ENCODE measurements around the gene CCDC39.
"Not testable (repeated sequence)": the region's sequence is repeated elsewhere in the genome, so short reads cannot be mapped to it uniquely, and the experiment has no call there.

CCDC39 gene

DNA sequence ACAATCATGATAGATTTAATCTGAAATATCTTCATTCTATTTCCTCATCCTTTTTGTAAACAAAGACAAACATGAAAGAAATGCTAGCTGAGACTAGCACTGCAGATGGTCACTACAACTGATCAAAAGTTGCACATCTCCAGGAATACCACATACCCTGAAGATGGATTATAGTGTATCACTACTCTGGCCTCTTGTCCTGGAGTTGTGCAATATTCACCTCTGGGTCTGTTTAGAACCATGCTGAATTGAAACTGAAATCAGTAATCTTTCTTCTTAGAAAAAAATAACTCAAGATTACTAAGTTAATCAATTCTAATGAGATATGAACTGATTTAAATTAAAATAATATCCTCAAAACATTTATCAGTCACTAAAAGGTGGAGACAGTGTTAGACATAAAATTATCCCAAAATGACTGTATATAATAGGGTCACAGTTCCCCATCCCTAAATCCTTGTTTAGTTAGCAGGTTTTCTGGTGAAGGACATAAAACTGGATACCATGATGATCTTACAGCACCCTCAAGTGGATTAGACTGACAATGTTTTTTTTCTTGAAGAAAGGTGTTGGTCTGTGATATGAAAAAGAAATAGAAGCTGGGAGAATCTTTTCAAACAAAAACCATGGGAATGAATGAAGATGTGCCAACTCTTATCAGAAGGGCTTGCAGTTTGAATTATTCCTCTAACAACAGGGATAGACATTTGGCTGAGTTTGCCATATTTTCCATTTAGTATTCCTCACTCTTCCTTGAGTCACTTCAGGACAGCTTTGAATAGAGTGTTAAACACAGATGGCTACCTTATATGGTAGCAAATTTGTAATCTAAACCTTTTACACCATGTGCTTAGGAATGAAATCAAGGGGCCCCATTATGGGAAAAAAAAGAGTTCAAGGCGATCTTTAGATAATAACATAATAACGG lies 84.4 kb downstream of the CCDC39 start:
- no peaks in the 10 kb centered on the region for H3K79me2 ChIP-seq
- no peak overlapping the region for H3K4me3 ChIP-seq (ENCODE audit: low read depth, low read length)
- no peak overlapping the region for H2AFZ ChIP-seq
- H3K9ac ChIP-seq, result no peak overlapping the region
- no peaks in the 10 kb centered on the region for H3K27me3 ChIP-seq (ENCODE audit: control insufficient read depth, insufficient read depth, low read length)
- no peaks in the 10 kb centered on the region for H3K36me3 ChIP-seq (ENCODE audit: control insufficient read depth, insufficient read depth, low read length)
- no peaks in the 10 kb centered on the region for H3K4me1 ChIP-seq
- no peak overlapping the region for H3K27ac ChIP-seq
- TF ChIP-seq, protein P1, sequence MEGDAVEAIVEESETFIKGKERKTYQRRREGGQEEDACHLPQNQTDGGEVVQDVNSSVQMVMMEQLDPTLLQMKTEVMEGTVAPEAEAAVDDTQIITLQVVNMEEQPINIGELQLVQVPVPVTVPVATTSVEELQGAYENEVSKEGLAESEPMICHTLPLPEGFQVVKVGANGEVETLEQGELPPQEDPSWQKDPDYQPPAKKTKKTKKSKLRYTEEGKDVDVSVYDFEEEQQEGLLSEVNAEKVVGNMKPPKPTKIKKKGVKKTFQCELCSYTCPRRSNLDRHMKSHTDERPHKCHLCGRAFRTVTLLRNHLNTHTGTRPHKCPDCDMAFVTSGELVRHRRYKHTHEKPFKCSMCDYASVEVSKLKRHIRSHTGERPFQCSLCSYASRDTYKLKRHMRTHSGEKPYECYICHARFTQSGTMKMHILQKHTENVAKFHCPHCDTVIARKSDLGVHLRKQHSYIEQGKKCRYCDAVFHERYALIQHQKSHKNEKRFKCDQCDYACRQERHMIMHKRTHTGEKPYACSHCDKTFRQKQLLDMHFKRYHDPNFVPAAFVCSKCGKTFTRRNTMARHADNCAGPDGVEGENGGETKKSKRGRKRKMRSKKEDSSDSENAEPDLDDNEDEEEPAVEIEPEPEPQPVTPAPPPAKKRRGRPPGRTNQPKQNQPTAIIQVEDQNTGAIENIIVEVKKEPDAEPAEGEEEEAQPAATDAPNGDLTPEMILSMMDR (IDR thresholded peaks at IDR 0.05), result peak; percentile 69
- H3K4me2 ChIP-seq (ENCODE audit: low read length), result no peak overlapping the region
- H3K9me3 ChIP-seq (ENCODE audit: control insufficient read depth, low read length), result no peaks in the 10 kb centered on the region

DNA sequence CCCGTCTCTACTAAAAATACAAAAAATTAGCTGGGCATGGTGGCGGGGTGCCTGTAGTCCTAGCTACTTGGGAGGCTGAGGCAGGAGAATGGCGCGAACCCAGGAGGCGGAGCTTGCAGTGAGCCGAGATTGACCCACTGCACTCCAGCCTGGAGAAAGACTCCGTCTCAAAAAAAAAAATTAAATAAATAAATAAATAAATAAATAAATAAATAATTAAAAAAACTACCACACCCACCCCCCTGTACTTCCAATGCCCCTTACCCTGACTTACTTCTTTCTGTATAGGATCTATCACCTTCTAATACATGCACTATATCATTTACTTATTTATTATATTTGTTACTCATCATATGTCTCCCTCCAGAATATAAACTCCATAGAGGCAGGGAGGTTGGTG lies 85.7 kb downstream of the CCDC39 start:
- not testable (repeated sequence) for H3K27ac ChIP-seq; H3K4me2 ChIP-seq (ENCODE audit: low read length); H3K4me1 ChIP-seq; H3K9me3 ChIP-seq (ENCODE audit: control insufficient read depth, low read length); H3K9ac ChIP-seq; H2AFZ ChIP-seq; H3K4me3 ChIP-seq (ENCODE audit: low read depth, low read length); H3K36me3 ChIP-seq (ENCODE audit: control insufficient read depth, insufficient read depth, low read length); H3K27me3 ChIP-seq (ENCODE audit: control insufficient read depth, insufficient read depth, low read length); H3K79me2 ChIP-seq

DNA sequence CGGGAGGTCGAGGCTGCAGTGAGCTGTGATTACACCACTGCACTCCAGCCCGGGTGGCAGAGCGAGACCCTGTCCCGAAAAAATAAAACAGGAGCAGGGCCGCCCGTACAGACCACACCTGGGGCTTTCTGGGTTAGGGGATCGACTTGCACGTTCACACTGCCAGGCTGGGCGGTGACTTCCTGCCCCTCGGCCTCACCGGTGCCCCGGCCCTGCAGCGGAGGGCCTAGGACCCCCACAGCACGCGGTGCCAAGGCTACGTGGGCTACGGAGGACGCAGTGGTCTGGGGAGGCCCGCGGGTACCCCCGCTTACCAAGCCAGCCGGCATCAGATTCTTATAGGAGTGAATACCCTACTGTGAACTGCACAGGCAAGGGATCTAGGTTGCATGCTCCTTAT lies 88.9 kb downstream of the CCDC39 start:
- Histone ChIP-seq H3K27me3 (ENCODE audit: control insufficient read depth, insufficient read depth, low read length) (no peaks in the 10 kb centered on the region), H2AFZ (no peak overlapping the region), H3K9ac (no peak overlapping the region), H3K4me2 (ENCODE audit: low read length) (no peak overlapping the region), H3K4me3 (ENCODE audit: low read depth, low read length) (no peak overlapping the region), H3K36me3 (ENCODE audit: control insufficient read depth, insufficient read depth, low read length) (no peaks in the 10 kb centered on the region), H3K4me1 (no peaks in the 10 kb centered on the region), H3K79me2 (no peaks in the 10 kb centered on the region), H3K27ac (no peak overlapping the region), H3K9me3 (ENCODE audit: control insufficient read depth, low read length) (no peaks in the 10 kb centered on the region)
- TF ChIP-seq, protein P1 (IDR thresholded peaks at IDR 0.05), result no peak

DNA sequence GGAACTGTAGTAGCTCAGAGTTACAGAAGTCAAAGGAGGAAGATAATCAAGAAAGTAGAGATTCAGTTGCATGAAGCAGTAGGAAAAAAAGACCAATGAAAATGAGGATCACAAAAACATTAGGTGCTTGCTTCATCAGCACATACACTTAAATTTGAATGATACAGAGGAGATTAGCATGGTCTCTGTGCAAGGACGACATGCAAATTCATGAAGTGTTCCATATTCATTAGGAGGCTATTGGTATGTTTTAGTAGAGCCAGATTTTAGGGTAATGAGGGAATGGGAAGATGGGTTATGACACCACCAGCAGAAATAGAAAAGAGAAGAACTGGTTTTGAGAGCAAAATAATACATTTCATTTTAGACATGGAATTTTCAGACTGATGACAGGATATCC lies 98.4 kb downstream of the CCDC39 start:
- peaks cover 3% of the 10 kb centered on the region for H3K4me1 ChIP-seq
- no peaks in the 10 kb centered on the region for H3K79me2 ChIP-seq
- no peaks in the 10 kb centered on the region for H3K27me3 ChIP-seq (ENCODE audit: control insufficient read depth, insufficient read depth, low read length)
- no peaks in the 10 kb centered on the region for H3K36me3 ChIP-seq (ENCODE audit: control insufficient read depth, insufficient read depth, low read length)
- H2AFZ ChIP-seq, result no peak overlapping the region
- TF ChIP-seq, protein P1 (IDR thresholded peaks at IDR 0.05), result no peak
- no peak overlapping the region for H3K4me3 ChIP-seq (ENCODE audit: low read depth, low read length)
- no peak overlapping the region for H3K27ac ChIP-seq
- no peak overlapping the region for H3K9ac ChIP-seq
- no peaks in the 10 kb centered on the region for H3K9me3 ChIP-seq (ENCODE audit: control insufficient read depth, low read length)
- H3K4me2 ChIP-seq (ENCODE audit: low read length), result no peak overlapping the region

DNA sequence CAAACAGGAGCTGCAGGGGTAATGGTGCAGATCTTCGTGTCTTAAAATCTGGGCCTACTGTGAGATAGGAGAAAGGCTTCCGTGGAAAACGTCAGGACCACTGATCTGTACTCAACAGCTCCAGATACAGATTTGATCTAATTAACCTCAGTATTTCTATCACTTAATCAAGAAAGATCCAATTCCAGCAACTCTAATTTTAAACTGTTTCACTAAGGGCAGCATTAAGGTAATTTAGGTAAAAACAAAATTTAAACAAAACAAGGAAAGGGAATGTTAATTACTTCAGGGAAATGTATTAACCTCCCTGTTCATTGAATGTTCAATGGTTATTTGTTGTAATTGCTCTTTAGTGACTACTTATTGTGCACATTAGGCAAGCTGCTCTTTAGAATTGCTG lies 103.7 kb downstream of the CCDC39 start:
- H3K27ac ChIP-seq, result no peak overlapping the region
- no peak overlapping the region for H3K4me2 ChIP-seq (ENCODE audit: low read length)
- no peaks in the 10 kb centered on the region for H3K9me3 ChIP-seq (ENCODE audit: control insufficient read depth, low read length)
- no peaks in the 10 kb centered on the region for H3K36me3 ChIP-seq (ENCODE audit: control insufficient read depth, insufficient read depth, low read length)
- no peaks in the 10 kb centered on the region for H3K27me3 ChIP-seq (ENCODE audit: control insufficient read depth, insufficient read depth, low read length)
- no peak overlapping the region for H3K9ac ChIP-seq
- no peak overlapping the region for H3K4me3 ChIP-seq (ENCODE audit: low read depth, low read length)
- H3K79me2 ChIP-seq, result no peaks in the 10 kb centered on the region
- no peak overlapping the region for H2AFZ ChIP-seq
- TF ChIP-seq, protein P1 (IDR thresholded peaks at IDR 0.05), result no peak
- no peaks in the 10 kb centered on the region for H3K4me1 ChIP-seq
